Measurements from ENCODE around the gene CARM1. TPM values are rescaled to one million over a fixed set of nuclear protein-coding genes. Genes with fewer than 3 reads are reported as not detected.

The CARM1 gene
- total RNA-seq, 2 donors from 2014 or later: 85.0 to 99.5 TPM

- Mint-ChIP-seq H3K4me1 (ENCODE audit: low read depth) (no peaks in the 10 kb centered on the region), H3K27ac (no peak overlapping the region), H3K27me3 (ENCODE audit: low read depth) (no peaks in the 10 kb centered on the region), H3K9me3 (no peaks in the 10 kb centered on the region), H3K36me3 (ENCODE audit: insufficient read depth in 2 of 2) (peaks cover 0 to 6% of the 10 kb centered on the region in 2 donors), H3K4me3 (no peak overlapping the region)
- no peak for DNase-seq
- ATAC-seq (replicated peaks in 1 of 2): no peak
Measured at GRCh38 chr19:10912619-10913018, 41.3 kb downstream of the CARM1 start.

GRCh38 chr19:10913716-10914340 lies 42.5 kb downstream of the CARM1 start:
- H3K36me3 Mint-ChIP-seq (ENCODE audit: insufficient read depth in 2 of 2): peaks cover 0 to 4% of the 10 kb centered on the region in 2 donors
- DNase-seq (no peak), ATAC-seq (replicated peaks in 1 of 2) (no peak)
- no peak overlapping the region for H3K27ac Mint-ChIP-seq
- no peaks in the 10 kb centered on the region for H3K9me3 Mint-ChIP-seq
- H3K4me3 Mint-ChIP-seq: no peak overlapping the region
- H3K4me1 Mint-ChIP-seq (ENCODE audit: low read depth): no peaks in the 10 kb centered on the region
- no peaks in the 10 kb centered on the region for H3K27me3 Mint-ChIP-seq (ENCODE audit: low read depth)

- no peak overlapping the region for H3K4me3 Mint-ChIP-seq
- ATAC-seq (replicated peaks in 1 of 2) (peak in 1 of 2 donors; percentile 39), DNase-seq (no peak)
- no peaks in the 10 kb centered on the region for H3K27me3 Mint-ChIP-seq (ENCODE audit: low read depth)
- H3K27ac Mint-ChIP-seq: no peak overlapping the region
- no peaks in the 10 kb centered on the region for H3K9me3 Mint-ChIP-seq
- no peaks in the 10 kb centered on the region for H3K4me1 Mint-ChIP-seq (ENCODE audit: low read depth)
- H3K36me3 Mint-ChIP-seq (ENCODE audit: insufficient read depth in 2 of 2): peaks cover 0 to 2% of the 10 kb centered on the region in 2 donors
Measured at GRCh38 chr19:10915130-10916091, 44.1 kb downstream of the CARM1 start.

- Mint-ChIP-seq H3K4me1 (ENCODE audit: low read depth) (no peaks in the 10 kb centered on the region), H3K4me3 (no peak overlapping the region), H3K27ac (no peak overlapping the region), H3K9me3 (no peaks in the 10 kb centered on the region), H3K27me3 (ENCODE audit: low read depth) (no peaks in the 10 kb centered on the region), H3K36me3 (ENCODE audit: insufficient read depth in 2 of 2) (peaks cover 0 to 2% of the 10 kb centered on the region in 2 donors)
- no peak for ATAC-seq (replicated peaks in 1 of 2)
- no peak for DNase-seq
Measured at GRCh38 chr19:10916602-10917001, 45.2 kb downstream of the CARM1 start.

GRCh38 chr19:10918359-10918758 lies 47.0 kb downstream of the CARM1 start:
- no peak overlapping the region for H3K27ac Mint-ChIP-seq

GRCh38 chr19:10919352-10920287 lies 48.3 kb downstream of the CARM1 start:
- ATAC-seq (replicated peaks in 1 of 2): no peak
- peaks cover 0 to 2% of the 10 kb centered on the region in 2 donors for H3K36me3 Mint-ChIP-seq (ENCODE audit: insufficient read depth in 2 of 2)
- no peaks in the 10 kb centered on the region for H3K27me3 Mint-ChIP-seq (ENCODE audit: low read depth)
- no peak overlapping the region for H3K27ac Mint-ChIP-seq
- H3K4me3 Mint-ChIP-seq: no peak overlapping the region
- no peaks in the 10 kb centered on the region for H3K4me1 Mint-ChIP-seq (ENCODE audit: low read depth)
- H3K9me3 Mint-ChIP-seq: no peaks in the 10 kb centered on the region
- no peak for DNase-seq

More at GRCh38 chr19:10918359-10918758, 47.0 kb downstream of the CARM1 start:
- H3K27me3 Mint-ChIP-seq (ENCODE audit: low read depth): no peaks in the 10 kb centered on the region
- peaks cover 0 to 2% of the 10 kb centered on the region in 2 donors for H3K36me3 Mint-ChIP-seq (ENCODE audit: insufficient read depth in 2 of 2)
- DNase-seq: no peak
- no peaks in the 10 kb centered on the region for H3K9me3 Mint-ChIP-seq
- H3K4me1 Mint-ChIP-seq (ENCODE audit: low read depth): no peaks in the 10 kb centered on the region
- no peak overlapping the region for H3K4me3 Mint-ChIP-seq
- ATAC-seq (replicated peaks in 1 of 2): no peak

GRCh38 chr19:10920288-10920655 lies 48.9 kb downstream of the CARM1 start:
- no peak for ATAC-seq (replicated peaks in 1 of 2)
- H3K36me3 Mint-ChIP-seq (ENCODE audit: insufficient read depth in 2 of 2): peaks cover 0 to 2% of the 10 kb centered on the region in 2 donors
- no peak for DNase-seq
- no peaks in the 10 kb centered on the region for H3K27me3 Mint-ChIP-seq (ENCODE audit: low read depth)
- H3K4me3 Mint-ChIP-seq: no peak overlapping the region
- H3K27ac Mint-ChIP-seq: no peak overlapping the region
- no peaks in the 10 kb centered on the region for H3K9me3 Mint-ChIP-seq
- H3K4me1 Mint-ChIP-seq (ENCODE audit: low read depth): no peaks in the 10 kb centered on the region

GRCh38 chr19:10920781-10921180 lies 49.4 kb downstream of the CARM1 start:
- DNase-seq (no peak), ATAC-seq (replicated peaks in 1 of 2) (no peak)
- no peak overlapping the region for H3K4me3 Mint-ChIP-seq
- H3K27ac Mint-ChIP-seq: no peak overlapping the region
- no peaks in the 10 kb centered on the region for H3K27me3 Mint-ChIP-seq (ENCODE audit: low read depth)
- no peaks in the 10 kb centered on the region for H3K4me1 Mint-ChIP-seq (ENCODE audit: low read depth)
- H3K36me3 Mint-ChIP-seq (ENCODE audit: insufficient read depth in 2 of 2): peaks cover 0 to 2% of the 10 kb centered on the region in 2 donors
- H3K9me3 Mint-ChIP-seq: no peaks in the 10 kb centered on the region

- H3K36me3 Mint-ChIP-seq (ENCODE audit: insufficient read depth in 2 of 2): peaks cover 0 to 2% of the 10 kb centered on the region in 2 donors
Measured at GRCh38 chr19:10921199-10921909, 50.0 kb downstream of the CARM1 start.

GRCh38 chr19:10921910-10922637 lies 50.7 kb downstream of the CARM1 start:
- Mint-ChIP-seq H3K4me1 (ENCODE audit: low read depth) (peaks cover 1% of the 10 kb centered on the region), H3K4me3 (no peak overlapping the region), H3K9me3 (no peaks in the 10 kb centered on the region), H3K27ac (peak overlapping the region; percentile 54), H3K27me3 (ENCODE audit: low read depth) (no peaks in the 10 kb centered on the region), H3K36me3 (ENCODE audit: insufficient read depth in 2 of 2) (peaks cover 0 to 2% of the 10 kb centered on the region in 2 donors)
- no peak for DNase-seq
- no peak for ATAC-seq (replicated peaks in 1 of 2)

More at GRCh38 chr19:10921199-10921909, 50.0 kb downstream of the CARM1 start:
- Mint-ChIP-seq H3K4me1 (ENCODE audit: low read depth) (no peaks in the 10 kb centered on the region), H3K27ac (no peak overlapping the region), H3K27me3 (ENCODE audit: low read depth) (no peaks in the 10 kb centered on the region), H3K4me3 (no peak overlapping the region), H3K9me3 (no peaks in the 10 kb centered on the region)
- DNase-seq (no peak), ATAC-seq (replicated peaks in 1 of 2) (no peak)

GRCh38 chr19:10922638-10923014 lies 51.3 kb downstream of the CARM1 start:
- peaks cover 0 to 2% of the 10 kb centered on the region in 2 donors for H3K36me3 Mint-ChIP-seq (ENCODE audit: insufficient read depth in 2 of 2)
- peak overlapping the region; percentile 54 for H3K27ac Mint-ChIP-seq
- DNase-seq (no peak), ATAC-seq (replicated peaks in 1 of 2) (no peak)
- no peaks in the 10 kb centered on the region for H3K9me3 Mint-ChIP-seq
- H3K4me3 Mint-ChIP-seq: no peak overlapping the region
- H3K4me1 Mint-ChIP-seq (ENCODE audit: low read depth): peaks cover 7% of the 10 kb centered on the region
- no peaks in the 10 kb centered on the region for H3K27me3 Mint-ChIP-seq (ENCODE audit: low read depth)

All from activated T-cell treated with anti-CD3 and anti-CD28 coated beads, Interleukin-2, amount 50 U/mL, for 72 hours (primary cell).